ENCODE measurements around the gene DFFB.

DFFB gene

DNA sequence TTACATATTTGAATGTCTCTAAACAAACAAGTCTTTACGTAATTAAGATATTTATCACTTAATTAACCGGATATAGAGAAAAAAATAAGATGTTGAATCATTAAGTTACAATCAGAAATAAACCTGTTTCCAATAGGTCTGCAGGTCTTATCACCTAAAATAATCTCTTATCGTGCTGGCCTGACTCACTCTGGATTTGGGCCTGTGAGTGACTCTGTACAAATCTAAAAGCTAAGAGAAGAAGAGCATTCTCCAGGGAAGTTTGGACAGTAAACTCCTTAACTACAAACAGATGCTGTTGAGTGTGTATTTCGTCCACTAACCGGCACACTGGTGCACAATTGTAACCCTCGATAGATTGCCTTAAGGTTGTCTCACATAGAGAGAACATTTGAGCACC, 25.6 kb upstream of the DFFB start:
- no peak for TF ChIP-seq ZFX (IDR thresholded peaks at IDR 0.05)
- TF ChIP-seq, protein P1, sequence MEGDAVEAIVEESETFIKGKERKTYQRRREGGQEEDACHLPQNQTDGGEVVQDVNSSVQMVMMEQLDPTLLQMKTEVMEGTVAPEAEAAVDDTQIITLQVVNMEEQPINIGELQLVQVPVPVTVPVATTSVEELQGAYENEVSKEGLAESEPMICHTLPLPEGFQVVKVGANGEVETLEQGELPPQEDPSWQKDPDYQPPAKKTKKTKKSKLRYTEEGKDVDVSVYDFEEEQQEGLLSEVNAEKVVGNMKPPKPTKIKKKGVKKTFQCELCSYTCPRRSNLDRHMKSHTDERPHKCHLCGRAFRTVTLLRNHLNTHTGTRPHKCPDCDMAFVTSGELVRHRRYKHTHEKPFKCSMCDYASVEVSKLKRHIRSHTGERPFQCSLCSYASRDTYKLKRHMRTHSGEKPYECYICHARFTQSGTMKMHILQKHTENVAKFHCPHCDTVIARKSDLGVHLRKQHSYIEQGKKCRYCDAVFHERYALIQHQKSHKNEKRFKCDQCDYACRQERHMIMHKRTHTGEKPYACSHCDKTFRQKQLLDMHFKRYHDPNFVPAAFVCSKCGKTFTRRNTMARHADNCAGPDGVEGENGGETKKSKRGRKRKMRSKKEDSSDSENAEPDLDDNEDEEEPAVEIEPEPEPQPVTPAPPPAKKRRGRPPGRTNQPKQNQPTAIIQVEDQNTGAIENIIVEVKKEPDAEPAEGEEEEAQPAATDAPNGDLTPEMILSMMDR (conservative IDR thresholded peaks at IDR 0.05): no peak
- no peak overlapping the region for H3K27ac ChIP-seq

DNA sequence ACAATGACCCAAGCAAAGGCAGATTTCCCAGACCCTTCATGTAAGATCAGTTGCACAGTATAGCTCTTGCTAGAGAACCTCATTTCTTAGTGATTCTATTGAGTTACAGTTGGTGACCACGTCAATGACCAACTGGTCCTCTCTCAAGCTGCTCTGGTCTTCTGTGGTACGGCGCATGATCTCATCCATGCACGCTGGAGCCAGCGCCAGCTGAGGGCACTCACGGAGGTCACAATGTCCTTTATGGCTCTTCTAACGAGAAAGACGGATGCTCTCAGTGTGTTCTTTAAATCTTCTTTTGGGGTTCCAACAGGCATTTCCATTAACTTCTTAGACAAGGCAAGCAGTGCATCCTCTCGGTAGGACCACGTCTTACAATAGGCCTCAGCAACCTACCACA, 22.6 kb upstream of the DFFB start:
- no peak for TF ChIP-seq ZFX (IDR thresholded peaks at IDR 0.05)
- TF ChIP-seq, protein P1 (conservative IDR thresholded peaks at IDR 0.05): no peak
- H3K27ac ChIP-seq: no peak overlapping the region

DNA sequence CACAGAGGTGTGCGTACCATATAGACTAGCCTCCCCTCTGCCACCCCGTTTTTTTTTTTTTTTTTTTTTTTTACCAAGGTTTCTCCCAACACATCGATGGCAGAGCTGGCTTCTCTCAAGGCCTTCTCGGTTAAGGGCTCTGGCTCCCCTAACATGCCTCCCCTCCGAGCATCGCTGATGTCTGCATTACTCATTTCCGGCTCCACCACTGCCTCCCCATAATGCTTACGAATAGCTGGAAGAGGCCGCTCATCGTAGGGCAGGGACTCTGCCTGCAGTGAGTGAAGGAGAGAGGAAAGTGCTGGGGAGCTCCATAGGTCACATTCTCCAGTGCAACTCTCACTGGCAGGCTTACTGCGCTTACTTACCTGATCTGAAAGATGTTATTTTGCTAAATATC, 20.9 kb upstream of the DFFB start:
- TF ChIP-seq, protein P1 (conservative IDR thresholded peaks at IDR 0.05): no peak
- H3K27ac ChIP-seq: no peak overlapping the region

DNA sequence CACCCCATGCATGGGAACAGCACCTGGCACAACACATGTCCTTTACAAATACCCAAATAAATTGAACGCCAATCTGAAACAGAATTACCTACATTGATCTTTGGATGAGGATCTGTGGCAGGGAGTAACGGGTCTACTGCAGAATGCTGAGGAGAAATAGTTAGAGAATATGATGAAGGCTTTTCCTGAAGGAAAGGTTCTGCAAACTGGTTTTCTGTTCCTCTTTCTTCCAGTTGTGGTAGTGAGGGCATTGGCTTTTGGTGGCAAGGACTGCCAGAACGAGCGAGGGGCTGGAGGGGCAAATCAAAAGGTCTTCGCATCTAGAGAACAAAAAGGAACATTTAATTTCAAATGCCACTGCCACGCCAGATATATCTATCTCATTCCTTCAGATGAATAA, 20.1 kb upstream of the DFFB start:
- no peak for TF ChIP-seq ZFX (IDR thresholded peaks at IDR 0.05)
- TF ChIP-seq, protein P1 (conservative IDR thresholded peaks at IDR 0.05): no peak
- H3K27ac ChIP-seq: no peak overlapping the region

DNA sequence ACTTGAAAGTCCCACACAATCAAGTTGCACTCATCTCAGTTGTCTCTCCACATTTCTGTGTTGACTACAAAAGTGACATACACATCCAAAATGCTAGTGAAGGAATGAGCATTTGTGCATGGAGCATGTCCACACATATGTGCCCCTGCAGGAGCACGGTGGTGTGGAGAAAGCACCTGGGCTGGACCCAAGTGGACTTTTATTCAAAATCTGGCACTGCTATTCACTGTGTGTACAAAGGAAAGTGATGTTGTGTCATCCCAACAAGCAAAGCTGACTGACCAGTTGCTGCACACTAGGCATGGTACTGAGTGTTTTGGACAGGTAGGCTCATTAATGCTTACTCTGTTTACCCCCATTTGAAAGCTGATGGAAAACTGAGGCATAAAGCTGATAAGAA, 19.6 kb upstream of the DFFB start:
- no peak overlapping the region for H3K27ac ChIP-seq
- TF ChIP-seq, protein P1 (conservative IDR thresholded peaks at IDR 0.05): no peak
- TF ChIP-seq ZFX (IDR thresholded peaks at IDR 0.05): no peak

DNA sequence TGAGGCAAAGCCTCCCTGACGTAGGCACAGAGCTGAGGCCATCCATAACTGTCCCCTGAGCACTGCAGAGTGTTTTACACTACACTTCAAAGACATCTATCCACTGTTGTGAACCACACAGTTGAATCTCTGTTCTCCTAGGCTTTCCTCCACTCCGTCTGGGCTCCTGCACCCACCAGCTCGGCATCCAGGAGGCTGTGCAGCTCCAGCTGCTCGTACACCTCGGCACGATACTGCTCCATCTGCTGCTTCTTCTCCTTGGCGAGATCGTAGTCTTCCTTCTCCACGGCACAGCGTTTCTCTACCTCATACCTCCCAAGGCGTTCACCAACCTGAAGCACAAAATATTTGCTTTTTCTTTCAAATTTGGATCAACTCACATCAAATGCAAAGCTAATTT, 18.5 kb upstream of the DFFB start:
- H3K27ac ChIP-seq: no peak overlapping the region
- TF ChIP-seq ZFX (IDR thresholded peaks at IDR 0.05): no peak
- TF ChIP-seq, protein P1 (conservative IDR thresholded peaks at IDR 0.05): no peak

DNA sequence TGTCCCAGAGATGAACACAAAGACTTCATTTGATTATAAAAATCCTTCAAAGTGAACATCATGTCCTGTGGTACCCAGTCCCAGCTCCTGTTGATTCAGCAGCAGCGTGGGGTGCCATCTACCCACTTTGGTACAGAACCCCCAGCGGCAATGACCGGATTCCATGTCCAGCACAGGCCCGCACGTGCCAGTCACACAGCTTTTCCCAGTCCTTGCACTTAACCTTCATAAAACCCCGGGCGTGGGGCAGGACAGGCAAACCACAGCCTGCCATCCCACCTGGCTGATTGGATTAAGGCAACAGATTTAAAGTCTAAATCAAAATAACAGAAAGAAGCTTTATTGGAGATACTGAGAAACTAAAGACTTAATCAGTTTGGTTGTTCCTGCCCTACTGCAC, 15.8 kb upstream of the DFFB start:
- no peak overlapping the region for H3K27ac ChIP-seq
- TF ChIP-seq, protein P1 (conservative IDR thresholded peaks at IDR 0.05): no peak
- TF ChIP-seq ZFX (IDR thresholded peaks at IDR 0.05): no peak

Data from C4-2B (cell line).